Breast epithelium (tissue), 3 donors: ENCODE measurements around the gene ALG8.

ENCODE experiments used
- POLR2A ChIP-seq: fragments of 450-650 bp; IDR thresholded peaks from one replicate; pipeline ENCODE4 v1.6.1; 2016; ENCODE audit warnings: antibody characterized with exemption, mild to moderate bottlenecking, moderate library complexity
- TF ChIP-seq, protein P1 (sequence below), 3 donors: fragments of 450-650 bp; IDR thresholded peaks; one replicate each; pipeline ENCODE4 v1.5.1; 2016 to 2017; ENCODE audit warnings: antibody characterized with exemption in 3 of 3, mild to moderate bottlenecking in 3 of 3, moderate library complexity in 3 of 3

DNA sequence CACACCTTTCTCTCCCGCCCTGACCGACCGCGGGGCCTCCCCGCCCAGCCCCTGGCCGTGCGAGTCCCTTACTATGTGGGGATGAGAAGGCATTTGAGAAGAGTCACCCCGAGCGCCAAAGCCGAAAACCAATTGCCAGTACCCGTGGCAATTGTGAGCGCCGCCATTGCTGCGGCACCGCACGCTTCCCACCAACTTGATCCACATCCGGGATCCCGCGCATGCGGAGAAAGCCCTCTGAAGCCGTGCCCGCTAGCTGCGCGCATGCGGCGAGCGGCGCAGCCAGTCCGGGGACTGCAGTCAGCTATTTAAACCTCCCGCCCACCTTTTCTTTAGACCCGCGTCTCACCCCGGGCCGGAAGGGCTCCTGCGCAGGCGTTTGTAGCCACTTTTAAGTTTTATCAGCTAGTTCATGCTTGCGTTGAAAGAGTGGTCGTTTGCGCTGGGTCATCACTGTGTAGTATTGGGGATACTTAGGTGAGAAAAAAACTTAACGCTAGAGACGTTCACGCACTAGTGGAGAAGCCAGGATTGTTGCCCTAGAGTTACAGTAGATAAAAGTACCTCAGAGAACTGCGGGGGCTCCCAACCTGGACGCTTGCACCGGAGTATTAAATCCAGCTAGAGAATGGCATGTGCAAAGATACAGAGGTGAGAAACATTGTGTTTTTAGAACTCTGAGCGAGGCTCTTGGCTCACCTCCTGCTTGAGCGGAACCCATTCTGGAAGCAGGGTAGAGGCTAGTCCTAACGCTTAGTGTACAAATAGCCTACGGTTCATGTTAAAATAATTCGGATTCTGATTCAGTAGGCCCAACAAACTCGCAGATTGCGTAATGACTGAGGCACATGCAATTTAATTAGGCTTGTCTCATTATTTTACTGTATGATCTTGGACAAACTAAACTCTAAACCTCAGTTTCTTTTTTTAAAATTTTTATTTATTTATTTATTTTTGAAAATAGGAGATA lies at the start of gene ALG8:
- TF ChIP-seq, protein P1, sequence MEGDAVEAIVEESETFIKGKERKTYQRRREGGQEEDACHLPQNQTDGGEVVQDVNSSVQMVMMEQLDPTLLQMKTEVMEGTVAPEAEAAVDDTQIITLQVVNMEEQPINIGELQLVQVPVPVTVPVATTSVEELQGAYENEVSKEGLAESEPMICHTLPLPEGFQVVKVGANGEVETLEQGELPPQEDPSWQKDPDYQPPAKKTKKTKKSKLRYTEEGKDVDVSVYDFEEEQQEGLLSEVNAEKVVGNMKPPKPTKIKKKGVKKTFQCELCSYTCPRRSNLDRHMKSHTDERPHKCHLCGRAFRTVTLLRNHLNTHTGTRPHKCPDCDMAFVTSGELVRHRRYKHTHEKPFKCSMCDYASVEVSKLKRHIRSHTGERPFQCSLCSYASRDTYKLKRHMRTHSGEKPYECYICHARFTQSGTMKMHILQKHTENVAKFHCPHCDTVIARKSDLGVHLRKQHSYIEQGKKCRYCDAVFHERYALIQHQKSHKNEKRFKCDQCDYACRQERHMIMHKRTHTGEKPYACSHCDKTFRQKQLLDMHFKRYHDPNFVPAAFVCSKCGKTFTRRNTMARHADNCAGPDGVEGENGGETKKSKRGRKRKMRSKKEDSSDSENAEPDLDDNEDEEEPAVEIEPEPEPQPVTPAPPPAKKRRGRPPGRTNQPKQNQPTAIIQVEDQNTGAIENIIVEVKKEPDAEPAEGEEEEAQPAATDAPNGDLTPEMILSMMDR (IDR thresholded peaks at IDR 0.05) = no peak
- no peak for TF ChIP-seq POLR2A
